Tibial artery (tissue), 4 donors: ENCODE measurements around the gene RBM24.

Experiments
- DNase-seq, 2 donors: peaks; one replicate each; pipeline ENCODE4 v3.0.0-alpha.2; 2019
- H3K27ac ChIP-seq, 2 donors: fragments of 200-600 bp; sonication (generic) in 1 of 2; 1 replicate in 1 of 2; 2 replicates in 1 of 2; pipeline ENCODE4 v1.5.1; 2018 to 2019; ENCODE audit warnings: mild to moderate bottlenecking in 1 of 2
- H3K27me3 ChIP-seq, 2 donors: fragments of 200-600 bp; sonication (generic) in 1 of 2; one replicate each; pipeline versions ENCODE4 v1.5.1 to v1.6.0; 2016 to 2019
- H3K36me3 ChIP-seq, 3 donors: fragments of 200-600 bp; sonication (generic) in 2 of 3; one replicate each; pipeline ENCODE4 v1.5.1; 2016 to 2019; ENCODE audit warnings: mild to moderate bottlenecking in 2 of 3
- H3K4me1 ChIP-seq, 4 donors: fragments of 200-600 bp; sonication (generic) in 2 of 4; 1 replicate in 3 of 4; 2 replicates in 1 of 4; pipeline ENCODE4 v1.5.1; 2016 to 2019
- H3K4me3 ChIP-seq, 2 donors: fragments of 200-600 bp; sonication (generic) in 1 of 2; 1 replicate in 1 of 2; 2 replicates in 1 of 2; pipeline ENCODE4 v1.5.1; 2018 to 2019; ENCODE audit warnings: mild to moderate bottlenecking in 2 of 2
- H3K9me3 ChIP-seq, 3 donors: fragments of 200-600 bp; sonication (generic) in 1 of 3; one replicate each; pipeline ENCODE4 v1.5.1; 2016 to 2019
- intact Hi-C: fragments of 100-400 bp; cut with DNase I; formaldehyde crosslinking; loops from one replicate; pipeline ENCODE4 v1.15.0; 2023; ENCODE audit warnings: low total_unique reads
- TF ChIP-seq, protein P1 (sequence below), 2 experiments: fragments of 200-600 bp in 1 of 2; fragments of 450-650 bp in 1 of 2; IDR thresholded peaks; one replicate each; pipeline ENCODE4 v1.5.1; 2017 to 2019; ENCODE audit warnings: antibody characterized with exemption in 2 of 2, mild to moderate bottlenecking in 1 of 2, moderate library complexity in 1 of 2

The RBM24 gene

DNA sequence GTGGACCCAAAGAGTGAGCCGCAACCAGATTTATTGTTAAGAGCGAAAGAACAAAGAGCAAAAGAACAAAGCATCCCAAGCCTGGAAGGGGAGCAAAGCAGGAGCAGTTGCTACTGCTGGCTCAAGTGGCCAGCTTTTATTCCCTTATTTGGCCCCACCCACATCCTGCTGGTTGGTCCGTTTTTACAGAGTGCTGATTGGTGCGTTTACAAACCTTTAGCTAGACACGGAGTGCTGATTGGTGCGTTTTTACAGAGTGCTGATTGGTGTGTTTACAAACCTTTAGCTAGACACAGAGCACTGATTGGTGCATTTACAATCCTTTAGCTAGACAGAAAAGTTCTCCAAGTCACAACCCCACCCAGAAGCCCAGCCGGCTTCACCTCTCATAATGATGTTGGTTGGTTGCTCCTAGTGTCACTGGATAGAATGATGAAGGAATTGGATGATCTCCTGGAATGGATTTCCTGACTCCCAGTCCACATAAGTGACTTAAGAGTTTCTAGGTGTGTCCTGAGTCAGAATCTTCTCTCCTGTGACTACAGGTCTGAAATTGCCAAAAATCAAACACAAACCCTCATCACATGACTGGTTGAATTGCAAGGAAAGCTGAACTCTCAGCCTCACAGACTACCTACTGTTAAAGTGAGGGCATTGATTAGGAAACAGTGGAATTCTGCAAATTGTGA, 60.1 kb downstream of the RBM24 start:
- H3K4me1 ChIP-seq, result no peaks in the 10 kb centered on the region
- DNase-seq, result no peak
- H3K27ac ChIP-seq, result no peak overlapping the region
- H3K36me3 ChIP-seq, result no peaks in the 10 kb centered on the region
- intact Hi-C loops, result no loop called here
- TF ChIP-seq, protein P1, sequence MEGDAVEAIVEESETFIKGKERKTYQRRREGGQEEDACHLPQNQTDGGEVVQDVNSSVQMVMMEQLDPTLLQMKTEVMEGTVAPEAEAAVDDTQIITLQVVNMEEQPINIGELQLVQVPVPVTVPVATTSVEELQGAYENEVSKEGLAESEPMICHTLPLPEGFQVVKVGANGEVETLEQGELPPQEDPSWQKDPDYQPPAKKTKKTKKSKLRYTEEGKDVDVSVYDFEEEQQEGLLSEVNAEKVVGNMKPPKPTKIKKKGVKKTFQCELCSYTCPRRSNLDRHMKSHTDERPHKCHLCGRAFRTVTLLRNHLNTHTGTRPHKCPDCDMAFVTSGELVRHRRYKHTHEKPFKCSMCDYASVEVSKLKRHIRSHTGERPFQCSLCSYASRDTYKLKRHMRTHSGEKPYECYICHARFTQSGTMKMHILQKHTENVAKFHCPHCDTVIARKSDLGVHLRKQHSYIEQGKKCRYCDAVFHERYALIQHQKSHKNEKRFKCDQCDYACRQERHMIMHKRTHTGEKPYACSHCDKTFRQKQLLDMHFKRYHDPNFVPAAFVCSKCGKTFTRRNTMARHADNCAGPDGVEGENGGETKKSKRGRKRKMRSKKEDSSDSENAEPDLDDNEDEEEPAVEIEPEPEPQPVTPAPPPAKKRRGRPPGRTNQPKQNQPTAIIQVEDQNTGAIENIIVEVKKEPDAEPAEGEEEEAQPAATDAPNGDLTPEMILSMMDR (IDR thresholded peaks at IDR 0.05), result no peak
- no peak overlapping the region for H3K4me3 ChIP-seq
- H3K9me3 ChIP-seq, result no peaks in the 10 kb centered on the region
- no peaks in the 10 kb centered on the region for H3K27me3 ChIP-seq

- no peak for DNase-seq
- intact Hi-C loops, result no loop called here
- Histone ChIP-seq H3K4me1 (no peaks in the 10 kb centered on the region), H3K9me3 (no peaks in the 10 kb centered on the region), H3K27me3 (no peaks in the 10 kb centered on the region), H3K4me3 (no peak overlapping the region), H3K27ac (no peak overlapping the region), H3K36me3 (no peaks in the 10 kb centered on the region)
- TF ChIP-seq, protein P1 (IDR thresholded peaks at IDR 0.05), result no peak
These were observed 60.7 kb downstream of the RBM24 start for GRCh38 chr6:17341891-17342290.

GRCh38 chr6:17343215-17343614, 62.1 kb downstream of the RBM24 start:
- H3K27me3 ChIP-seq, result no peaks in the 10 kb centered on the region
- no peak for DNase-seq

More at GRCh38 chr6:17343215-17343614, 62.1 kb downstream of the RBM24 start:
- no peaks in the 10 kb centered on the region for H3K4me1 ChIP-seq
- TF ChIP-seq, protein P1 (IDR thresholded peaks at IDR 0.05), result no peak
- no peak overlapping the region for H3K4me3 ChIP-seq
- H3K9me3 ChIP-seq, result no peaks in the 10 kb centered on the region
- intact Hi-C loops, result no loop called here
- no peak overlapping the region for H3K27ac ChIP-seq
- H3K36me3 ChIP-seq, result no peaks in the 10 kb centered on the region
